MM.1S (cell line): ENCODE measurements around the gene NEU1.
A peak's percentile ranks its signal among the peaks of the same experiment; 100 is the strongest.
"Not testable (repeated sequence)": the region's sequence is repeated elsewhere in the genome, so short reads cannot be mapped to it uniquely, and the experiment has no call there.

ENCODE experiments used
- DNase-seq: peaks from one replicate; pipeline ENCODE4 v3.0.0-alpha.2; 2015
- H2AFZ ChIP-seq: fragments of 300-600 bp; sonication (generic); 2 replicates; pipeline ENCODE4 v1.6.0; 2016; ENCODE audit warnings: antibody characterized with exemption, low read length
- H3F3A ChIP-seq: fragments of 300-600 bp; sonication (generic); 2 replicates; pipeline ENCODE4 v1.6.1; 2016; ENCODE audit warnings: mild to moderate bottlenecking, antibody characterized with exemption, low read length, moderate library complexity, mixed read lengths; ENCODE audit not compliant: insufficient read depth
- H3K27ac ChIP-seq: fragments of 300-600 bp; sonication (generic); 2 replicates; pipeline ENCODE4 v1.5.1; 2016; ENCODE audit warnings: mild to moderate bottlenecking, low read length
- H3K27me3 ChIP-seq: fragments of 300-600 bp; sonication (generic); replicated peaks from 2 replicates; pipeline ENCODE4 v1.6.0; 2016; ENCODE audit warnings: low read length; ENCODE audit not compliant: insufficient read depth
- H3K36me3 ChIP-seq: fragments of 300-600 bp; sonication (generic); replicated peaks from 2 replicates; pipeline ENCODE4 v1.6.1; 2016; ENCODE audit warnings: mild to moderate bottlenecking, low read length, mixed read lengths; ENCODE audit not compliant: insufficient read depth
- H3K4me1 ChIP-seq: fragments of 300-600 bp; sonication (generic); 2 replicates; pipeline ENCODE4 v1.6.1; 2016; ENCODE audit warnings: low read length, mixed read lengths
- H3K4me2 ChIP-seq: fragments of 300-600 bp; sonication (generic); 2 replicates; pipeline ENCODE4 v1.6.0; 2016; ENCODE audit warnings: low read depth, low read length
- H3K4me3 ChIP-seq: fragments of 300-600 bp; sonication (generic); 2 replicates; pipeline ENCODE4 v1.5.1; 2016; ENCODE audit warnings: low read length, mixed read lengths
- H3K79me2 ChIP-seq: fragments of 300-600 bp; sonication (generic); 2 replicates; pipeline ENCODE4 v1.6.1; 2016; ENCODE audit warnings: mixed run types, low read length, mixed read lengths
- H3K9ac ChIP-seq: fragments of 300-600 bp; sonication (generic); 2 replicates; pipeline ENCODE4 v1.6.1; 2016; ENCODE audit warnings: low read length, mixed read lengths
- H3K9me2 ChIP-seq: fragments of 300-600 bp; sonication (generic); replicated peaks from 2 replicates; pipeline ENCODE4 v1.6.1; 2016; ENCODE audit warnings: mild to moderate bottlenecking, low read length, mixed read lengths; ENCODE audit not compliant: insufficient read depth
- H3K9me3 ChIP-seq: fragments of 300-600 bp; sonication (generic); replicated peaks from 2 replicates; pipeline ENCODE4 v1.6.1; 2016; ENCODE audit warnings: mild to moderate bottlenecking, low read length, mixed read lengths; ENCODE audit not compliant: insufficient read depth
- H4K20me1 ChIP-seq: fragments of 300-600 bp; sonication (generic); 2 replicates; pipeline ENCODE4 v1.6.1; 2016; ENCODE audit warnings: mild to moderate bottlenecking, low read length, moderate library complexity, mixed read lengths; ENCODE audit not compliant: insufficient read depth
- EZH2 ChIP-seq: fragments of 300-600 bp; sonication (generic); optimal IDR thresholded peaks from 2 replicates; pipeline ENCODE3; 2017; ENCODE audit warnings: low read depth, mild to moderate bottlenecking, antibody characterized with exemption, low read length, mixed read lengths
- EZH2phosphoT487 ChIP-seq: fragments of 300-600 bp; sonication (generic); IDR thresholded peaks from 2 replicates; pipeline ENCODE4 v1.6.1; 2018; ENCODE audit warnings: antibody characterized with exemption, low read length
- TF ChIP-seq, protein P1 (sequence below): fragments of 300-600 bp; sonication (generic); IDR thresholded peaks from 2 replicates; pipeline ENCODE4 v1.5.1; 2016; ENCODE audit warnings: antibody characterized with exemption, low read length, mixed read lengths

The NEU1 gene

DNA sequence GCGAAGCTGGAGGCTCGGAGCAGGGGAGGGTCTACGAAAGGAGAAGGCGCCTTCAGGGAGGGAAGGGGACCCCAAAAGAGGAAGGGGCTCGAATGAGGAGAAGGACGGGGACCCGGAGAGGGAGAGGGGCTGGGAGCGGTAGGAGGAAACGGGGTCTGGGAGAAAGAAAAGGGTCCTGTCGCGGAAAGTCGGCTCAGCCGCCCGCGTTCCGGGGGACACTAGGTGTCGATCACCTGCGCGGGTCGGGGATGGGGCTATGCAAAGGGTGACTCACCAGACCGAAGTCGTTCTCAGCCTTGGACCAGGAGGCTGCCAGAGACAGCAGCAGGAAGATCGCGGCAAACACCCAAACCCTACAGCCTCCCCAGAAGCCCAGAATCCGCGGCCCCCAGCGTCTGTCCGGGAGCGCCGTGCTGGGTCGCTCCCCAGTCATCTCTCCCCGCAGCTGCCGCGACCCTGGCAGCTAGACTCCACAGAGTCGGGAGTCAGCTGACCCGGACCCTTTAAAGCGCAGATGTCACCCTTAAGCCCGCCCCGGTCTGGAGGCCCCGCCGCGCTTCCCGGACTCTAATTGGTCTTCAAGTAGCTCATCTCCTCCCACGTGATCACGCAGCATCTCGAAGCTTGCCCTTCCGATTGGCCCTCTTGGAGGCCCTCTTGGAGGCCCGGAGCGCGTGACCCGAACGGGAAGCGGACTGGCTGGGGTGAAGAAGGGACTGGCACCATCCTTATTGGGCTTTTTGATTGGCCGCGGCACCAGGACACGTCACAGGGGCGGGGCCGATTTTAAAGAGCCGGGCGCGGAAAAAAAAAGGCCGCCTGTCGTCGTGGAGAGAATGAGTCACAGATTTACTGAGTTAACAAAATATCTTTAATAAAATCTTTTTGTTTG lies at the start of gene NEU1:
Gene NEU1, minus strand, starts transcription at position 478 of the 892 bp plus-strand sequence. Its CDS starts 45 bp downstream, at position 433.
- H3K27ac ChIP-seq, result peak within 1 kb of the TSS; percentile 79; the same call in 1 of the 2 replicates
- no peaks in the 10 kb centered on the region for H4K20me1 ChIP-seq
- no peaks in the 10 kb centered on the region for H3K36me3 ChIP-seq
- H3K4me3 ChIP-seq, result peak within 1 kb of the TSS; percentile 84
- no peaks in the 10 kb centered on the region for H3K9me3 ChIP-seq
- no peaks in the 10 kb centered on the region for H3K9me2 ChIP-seq
- peaks cover 11% of the 10 kb centered on the region for H3F3A ChIP-seq
- H3K27me3 ChIP-seq, result no peaks in the 10 kb centered on the region; the same call in 1 of the 2 replicates
- DNase-seq, result peak; percentile 100
- H3K4me1 ChIP-seq, result peaks cover 5% of the 10 kb centered on the region
- H2AFZ ChIP-seq, result peak within 1 kb of the TSS; percentile 99
- peak within 1 kb of the TSS; percentile 98 for H3K4me2 ChIP-seq
- TF ChIP-seq EZH2phosphoT487 (no peak), EZH2 (no peak)
- TF ChIP-seq, protein P1, sequence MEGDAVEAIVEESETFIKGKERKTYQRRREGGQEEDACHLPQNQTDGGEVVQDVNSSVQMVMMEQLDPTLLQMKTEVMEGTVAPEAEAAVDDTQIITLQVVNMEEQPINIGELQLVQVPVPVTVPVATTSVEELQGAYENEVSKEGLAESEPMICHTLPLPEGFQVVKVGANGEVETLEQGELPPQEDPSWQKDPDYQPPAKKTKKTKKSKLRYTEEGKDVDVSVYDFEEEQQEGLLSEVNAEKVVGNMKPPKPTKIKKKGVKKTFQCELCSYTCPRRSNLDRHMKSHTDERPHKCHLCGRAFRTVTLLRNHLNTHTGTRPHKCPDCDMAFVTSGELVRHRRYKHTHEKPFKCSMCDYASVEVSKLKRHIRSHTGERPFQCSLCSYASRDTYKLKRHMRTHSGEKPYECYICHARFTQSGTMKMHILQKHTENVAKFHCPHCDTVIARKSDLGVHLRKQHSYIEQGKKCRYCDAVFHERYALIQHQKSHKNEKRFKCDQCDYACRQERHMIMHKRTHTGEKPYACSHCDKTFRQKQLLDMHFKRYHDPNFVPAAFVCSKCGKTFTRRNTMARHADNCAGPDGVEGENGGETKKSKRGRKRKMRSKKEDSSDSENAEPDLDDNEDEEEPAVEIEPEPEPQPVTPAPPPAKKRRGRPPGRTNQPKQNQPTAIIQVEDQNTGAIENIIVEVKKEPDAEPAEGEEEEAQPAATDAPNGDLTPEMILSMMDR, result no peak
- H3K9ac ChIP-seq, result peak within 1 kb of the TSS; percentile 78
- peaks cover 12% of the 10 kb centered on the region for H3K79me2 ChIP-seq

DNA sequence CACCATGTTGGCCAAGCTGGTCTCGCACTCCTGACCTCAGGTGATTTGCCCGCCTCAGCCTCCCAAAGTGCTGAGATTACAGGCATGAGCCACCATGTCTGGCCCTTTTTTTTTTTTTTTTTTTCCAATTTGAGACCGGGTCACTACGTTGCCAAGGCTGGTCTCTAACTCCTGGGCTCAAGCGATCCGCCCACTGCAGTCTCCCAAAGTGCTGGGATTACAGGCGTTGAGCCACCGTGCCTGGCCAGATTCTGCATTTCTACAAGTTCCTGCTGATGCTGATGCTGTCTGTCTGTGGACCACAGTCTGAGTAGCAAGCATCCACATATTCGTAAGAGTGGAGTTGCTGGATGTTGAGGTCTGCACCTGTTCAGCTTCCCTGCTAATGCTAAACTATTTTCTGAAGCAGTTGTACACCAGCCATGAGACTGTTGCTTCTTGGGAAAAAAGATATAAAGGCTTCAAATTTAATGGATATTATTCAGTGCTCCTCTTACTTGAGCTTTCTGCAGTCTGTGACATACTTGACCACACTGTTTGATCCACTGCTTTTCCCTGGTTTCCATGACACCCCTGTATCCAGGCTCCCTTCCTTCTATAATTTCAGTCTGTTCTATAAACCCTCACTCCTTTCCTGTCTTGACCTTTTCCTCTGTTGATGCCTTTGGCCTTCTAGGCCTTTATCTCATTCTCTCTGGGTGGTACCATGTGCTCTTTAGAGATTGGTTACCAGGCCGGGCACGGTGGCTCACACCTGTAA lies 49.4 kb upstream of the NEU1 start:
- Histone ChIP-seq H2AFZ (no peak overlapping the region), H3K9ac (no peak overlapping the region), H3K9me2 (no peaks in the 10 kb centered on the region), H3K9me3 (no peaks in the 10 kb centered on the region), H3K4me3 (no peak overlapping the region), H3F3A (peaks cover 8% of the 10 kb centered on the region; the same call in 1 of the 2 replicates), H3K27ac (no peak overlapping the region), H4K20me1 (no peaks in the 10 kb centered on the region), H3K4me1 (peaks cover 14% of the 10 kb centered on the region; the same call in 1 of the 2 replicates), H3K36me3 (no peaks in the 10 kb centered on the region), H3K4me2 (no peak overlapping the region), H3K79me2 (no peaks in the 10 kb centered on the region), H3K27me3 (no peaks in the 10 kb centered on the region)
- no peak for DNase-seq
- TF ChIP-seq, protein P1, result no peak
- TF ChIP-seq EZH2, result no peak
- no peak for TF ChIP-seq EZH2phosphoT487

DNA sequence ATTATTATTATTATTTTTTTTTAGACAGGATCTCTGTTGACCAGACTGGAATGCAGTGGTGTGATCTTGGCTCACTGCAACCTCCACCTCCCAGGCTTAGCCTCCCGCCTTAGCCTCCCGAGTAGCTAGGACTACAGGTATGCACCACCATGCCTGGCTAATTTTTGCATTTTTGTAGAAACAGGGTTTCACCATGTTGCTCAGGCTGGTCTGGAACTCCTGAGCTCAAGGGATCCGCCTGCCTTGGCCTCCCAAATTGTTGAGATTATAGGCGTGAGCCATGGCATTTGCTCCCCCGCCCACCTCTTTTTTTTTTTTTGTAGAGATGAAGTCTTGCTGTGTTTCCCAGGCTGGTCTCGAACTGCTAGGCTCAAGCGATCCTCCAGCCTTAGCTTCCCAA lies 46.7 kb upstream of the NEU1 start:
- H3K4me2 ChIP-seq, result peak overlapping the region; percentile 56
- H3F3A ChIP-seq, H3K9me2 ChIP-seq, H3K36me3 ChIP-seq, H4K20me1 ChIP-seq, H3K9ac ChIP-seq, H3K27ac ChIP-seq, DNase-seq, H3K4me3 ChIP-seq, H3K9me3 ChIP-seq, H3K79me2 ChIP-seq, H3K27me3 ChIP-seq, H2AFZ ChIP-seq: not testable (repeated sequence)
- H3K4me1 ChIP-seq, result peaks cover 14% of the 10 kb centered on the region; the same call in 1 of the 2 replicates
